ENCODE results near the gene HMCN1. TPM values are rescaled to one million over a fixed set of nuclear protein-coding genes. Genes with fewer than 3 reads are reported as not detected.

Gene HMCN1
- total and polyA plus RNA-seq, 4 donors: 1.5 to 6.8 (median 3.5) TPM

DNA sequence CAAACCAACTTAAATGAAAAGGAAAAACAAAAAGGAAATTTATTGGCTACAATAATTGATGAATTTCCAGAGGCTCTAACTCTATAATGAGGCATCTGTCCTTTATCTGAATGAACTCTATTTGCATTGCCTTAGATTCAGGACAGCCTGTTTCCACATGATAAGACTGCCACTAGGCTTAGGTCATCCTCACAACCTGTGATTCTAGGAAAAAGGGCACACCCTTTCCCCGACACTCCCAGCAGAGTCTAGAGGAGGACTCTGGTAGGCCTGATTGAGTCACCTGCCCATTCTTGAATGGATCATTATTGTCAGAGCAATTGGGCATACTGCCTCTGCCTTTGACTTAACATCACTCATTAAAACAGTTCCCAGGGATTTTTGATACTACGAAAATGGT is 378.1 kb downstream of the HMCN1 start:
- H3K27me3 ChIP-seq (ENCODE audit: control insufficient read depth in 4 of 4, insufficient read depth in 4 of 4, low read length in 3 of 4): no peaks in the 10 kb centered on the region
- no peaks in the 10 kb centered on the region for H3K36me3 ChIP-seq (ENCODE audit: control insufficient read depth in 4 of 4, insufficient read depth in 3 of 4, low read depth in 1 of 4, low read length in 3 of 4)
- DNase-seq (ENCODE audit: low spot score): no peak
- 83% methylated on average over 2 of the region's 2 CpGs for WGBS
- no peaks in the 10 kb centered on the region for H3K9me3 ChIP-seq (ENCODE audit: control insufficient read depth in 4 of 4, low read length in 3 of 4)
- H3K4me1 ChIP-seq (ENCODE audit: control insufficient read depth in 4 of 4, insufficient read depth in 4 of 4, low read length in 3 of 4): no peaks in the 10 kb centered on the region
- H3K27ac ChIP-seq (ENCODE audit: low read depth in 1 of 2, low read length in 2 of 2): no peak overlapping the region
- no peak for TF ChIP-seq YY1 (IDR thresholded peaks at IDR 0.05)
- TF ChIP-seq GABPA (IDR thresholded peaks at IDR 0.05 in 1 of 2, conservative IDR thresholded peaks at IDR 0.05 in 1 of 2): no peak
- no peak for TF ChIP-seq ATF3 (IDR thresholded peaks at IDR 0.05)
- TF ChIP-seq TAF1 (conservative IDR thresholded peaks at IDR 0.05): no peak
- TF ChIP-seq SP1 (IDR thresholded peaks at IDR 0.05): no peak
- TF ChIP-seq, protein P1, sequence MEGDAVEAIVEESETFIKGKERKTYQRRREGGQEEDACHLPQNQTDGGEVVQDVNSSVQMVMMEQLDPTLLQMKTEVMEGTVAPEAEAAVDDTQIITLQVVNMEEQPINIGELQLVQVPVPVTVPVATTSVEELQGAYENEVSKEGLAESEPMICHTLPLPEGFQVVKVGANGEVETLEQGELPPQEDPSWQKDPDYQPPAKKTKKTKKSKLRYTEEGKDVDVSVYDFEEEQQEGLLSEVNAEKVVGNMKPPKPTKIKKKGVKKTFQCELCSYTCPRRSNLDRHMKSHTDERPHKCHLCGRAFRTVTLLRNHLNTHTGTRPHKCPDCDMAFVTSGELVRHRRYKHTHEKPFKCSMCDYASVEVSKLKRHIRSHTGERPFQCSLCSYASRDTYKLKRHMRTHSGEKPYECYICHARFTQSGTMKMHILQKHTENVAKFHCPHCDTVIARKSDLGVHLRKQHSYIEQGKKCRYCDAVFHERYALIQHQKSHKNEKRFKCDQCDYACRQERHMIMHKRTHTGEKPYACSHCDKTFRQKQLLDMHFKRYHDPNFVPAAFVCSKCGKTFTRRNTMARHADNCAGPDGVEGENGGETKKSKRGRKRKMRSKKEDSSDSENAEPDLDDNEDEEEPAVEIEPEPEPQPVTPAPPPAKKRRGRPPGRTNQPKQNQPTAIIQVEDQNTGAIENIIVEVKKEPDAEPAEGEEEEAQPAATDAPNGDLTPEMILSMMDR (IDR thresholded peaks at IDR 0.05; ENCODE audit: low read depth, low read length, missing input control): no peak
- no peak for TF ChIP-seq REST (IDR thresholded peaks at IDR 0.05)
- TF ChIP-seq HNF4G (IDR thresholded peaks at IDR 0.05): no peak
- TF ChIP-seq, protein P2, sequence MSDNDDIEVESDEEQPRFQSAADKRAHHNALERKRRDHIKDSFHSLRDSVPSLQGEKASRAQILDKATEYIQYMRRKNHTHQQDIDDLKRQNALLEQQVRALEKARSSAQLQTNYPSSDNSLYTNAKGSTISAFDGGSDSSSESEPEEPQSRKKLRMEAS (IDR thresholded peaks at IDR 0.05): no peak
- no peak for TF ChIP-seq ZBTB33 (IDR thresholded peaks at IDR 0.05)
- no peak for TF ChIP-seq RXRA (IDR thresholded peaks at IDR 0.05)
- TF ChIP-seq HNF4A (conservative IDR thresholded peaks at IDR 0.05): no peak
- no peak for TF ChIP-seq RAD21 (IDR thresholded peaks at IDR 0.05)
- no peak for TF ChIP-seq NR2F2 (IDR thresholded peaks at IDR 0.05)
- no peak for TF ChIP-seq JUND (IDR thresholded peaks at IDR 0.05)
- no peak for TF ChIP-seq FOXA2 (IDR thresholded peaks at IDR 0.05)
- no peak for TF ChIP-seq FOXA1 (IDR thresholded peaks at IDR 0.05)
- no peak overlapping the region for H3K9ac ChIP-seq (ENCODE audit: low read depth in 1 of 2, low read length in 2 of 2)
- H3K4me3 ChIP-seq (ENCODE audit: low read depth in 1 of 3, low read length in 3 of 3): no peak overlapping the region

DNA sequence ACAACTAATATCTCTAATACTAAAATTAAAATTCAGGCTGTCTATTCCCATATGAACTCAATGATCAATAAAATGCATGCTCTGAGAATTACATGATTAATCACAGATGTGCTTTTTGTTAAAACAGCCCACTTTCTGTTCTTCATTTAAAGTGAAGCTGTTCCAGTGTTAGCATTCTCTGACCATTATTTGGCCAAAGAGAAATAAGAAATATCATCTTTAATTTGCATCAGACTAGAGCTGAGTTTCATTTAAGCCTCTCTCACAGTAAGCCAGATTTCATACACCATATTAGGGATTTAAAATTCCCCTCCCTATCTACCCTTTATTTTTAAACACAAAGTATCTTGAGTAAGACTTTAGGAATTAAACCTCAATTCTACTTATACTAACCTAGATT is 379.3 kb downstream of the HMCN1 start:
- H3K27me3 ChIP-seq (ENCODE audit: control insufficient read depth in 4 of 4, insufficient read depth in 4 of 4, low read length in 3 of 4): no peaks in the 10 kb centered on the region
- no peaks in the 10 kb centered on the region for H3K4me1 ChIP-seq (ENCODE audit: control insufficient read depth in 4 of 4, insufficient read depth in 4 of 4, low read length in 3 of 4)
- DNase-seq (ENCODE audit: low spot score): no peak
- no peaks in the 10 kb centered on the region for H3K36me3 ChIP-seq (ENCODE audit: control insufficient read depth in 4 of 4, insufficient read depth in 3 of 4, low read depth in 1 of 4, low read length in 3 of 4)
- H3K4me3 ChIP-seq (ENCODE audit: low read depth in 1 of 3, low read length in 3 of 3): no peak overlapping the region
- H3K9me3 ChIP-seq (ENCODE audit: control insufficient read depth in 4 of 4, low read length in 3 of 4): no peaks in the 10 kb centered on the region
- H3K9ac ChIP-seq (ENCODE audit: low read depth in 1 of 2, low read length in 2 of 2): no peak overlapping the region
- H3K27ac ChIP-seq (ENCODE audit: low read depth in 1 of 2, low read length in 2 of 2): no peak overlapping the region
- TF ChIP-seq RXRA (IDR thresholded peaks at IDR 0.05) (no peak), HNF4G (IDR thresholded peaks at IDR 0.05) (no peak), GABPA (IDR thresholded peaks at IDR 0.05 in 1 of 2, conservative IDR thresholded peaks at IDR 0.05 in 1 of 2) (no peak), YY1 (IDR thresholded peaks at IDR 0.05) (no peak), TAF1 (conservative IDR thresholded peaks at IDR 0.05) (no peak), SP1 (IDR thresholded peaks at IDR 0.05) (no peak), FOXA2 (IDR thresholded peaks at IDR 0.05) (no peak), HNF4A (conservative IDR thresholded peaks at IDR 0.05) (no peak), REST (IDR thresholded peaks at IDR 0.05) (no peak), EGR1 (IDR thresholded peaks at IDR 0.05; ENCODE audit: low read depth in 2 of 2) (no peak), NR2F2 (IDR thresholded peaks at IDR 0.05) (no peak)
- TF ChIP-seq, protein P2 (IDR thresholded peaks at IDR 0.05): no peak
- TF ChIP-seq, protein P1 (IDR thresholded peaks at IDR 0.05; ENCODE audit: low read depth, low read length, missing input control): no peak

All from liver (tissue), 9 donors.